HK-2 (cell line): Measurements from ENCODE around the gene GRM7.

Experiments
- DNase-seq: peaks from one replicate; pipeline ENCODE4 v3.0.0-alpha.2; 2018; ENCODE audit not compliant: unreplicated experiment

Gene GRM7

DNA sequence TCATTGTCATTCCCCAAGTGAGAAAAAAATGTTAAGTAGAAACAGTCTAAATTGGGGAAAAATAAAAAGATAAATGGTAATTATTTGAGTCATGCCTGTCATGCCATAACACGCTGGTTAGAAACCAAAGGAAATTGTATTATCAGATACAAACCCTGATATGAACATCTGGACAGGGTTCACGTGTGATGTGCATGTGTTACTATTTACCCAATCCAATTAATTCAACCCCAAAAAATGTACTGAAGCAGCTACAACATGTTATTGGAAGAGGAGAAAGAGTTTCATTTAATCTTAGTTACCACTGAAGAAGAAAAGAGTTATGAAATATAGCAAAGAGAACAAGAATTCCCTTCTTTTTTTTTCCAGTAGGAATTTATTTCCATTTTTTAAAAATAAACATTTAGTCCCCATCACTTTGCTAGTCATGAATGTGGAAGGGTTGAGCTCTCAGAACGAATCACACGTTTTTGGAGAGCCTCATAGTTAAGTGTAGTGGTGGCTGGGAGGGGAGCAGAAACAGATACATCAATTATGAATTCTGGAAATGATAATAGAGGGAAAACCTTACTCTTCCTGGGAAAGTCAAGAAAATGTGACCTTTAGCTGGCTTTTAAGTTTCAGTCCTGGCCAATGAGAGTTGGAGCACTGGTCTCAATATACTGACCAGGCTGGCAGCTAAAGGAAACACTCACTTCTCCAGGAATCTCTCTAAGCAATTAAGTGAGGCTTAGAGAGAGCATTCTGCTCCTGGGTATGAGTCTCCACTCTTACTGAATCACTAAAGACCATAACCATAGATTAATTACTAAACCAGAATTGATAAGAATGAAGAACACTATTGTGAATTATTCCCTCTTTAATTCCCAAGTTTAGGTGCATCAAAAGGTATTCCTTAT is 796.5 kb downstream of the GRM7 start:
- DNase-seq, result no peak

DNA sequence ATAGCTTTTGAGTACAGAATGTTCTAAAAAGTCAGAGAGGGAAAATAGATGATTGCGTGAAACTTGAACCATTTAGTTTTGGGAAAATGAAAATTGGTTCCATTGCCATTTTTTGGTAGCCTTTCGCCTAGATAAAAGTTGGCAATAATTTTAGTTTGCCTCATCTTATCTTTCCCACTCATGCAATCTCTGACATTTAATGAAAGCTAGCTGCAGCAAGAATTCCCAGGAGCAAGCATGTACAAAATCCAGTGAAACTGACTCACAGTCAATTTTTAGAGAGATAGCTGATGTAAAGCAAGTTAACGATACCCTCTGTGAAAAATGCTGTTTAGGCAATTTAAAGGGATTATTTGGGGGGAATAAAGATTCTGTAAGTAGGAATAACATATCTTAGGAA is 797.4 kb downstream of the GRM7 start:
- DNase-seq, result no peak

DNA sequence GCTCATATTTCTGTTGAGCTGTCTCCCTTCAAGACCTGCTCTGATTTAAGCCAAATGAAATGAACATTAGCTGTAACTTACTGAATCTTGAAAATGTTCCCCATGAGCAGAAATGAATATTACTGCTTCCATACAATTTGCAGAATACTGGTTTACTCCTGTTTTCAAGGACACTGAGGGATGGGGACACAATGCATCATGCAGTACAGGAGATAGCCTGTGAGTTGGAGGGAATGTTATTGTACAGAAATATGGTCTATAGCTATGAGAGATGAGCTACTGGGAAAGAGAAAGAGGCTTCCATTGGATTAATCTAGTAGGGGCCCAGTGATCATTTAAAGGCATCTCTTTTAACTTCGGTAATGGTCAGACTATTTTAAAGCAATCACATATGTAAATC is 798.2 kb downstream of the GRM7 start:
- DNase-seq, result no peak

DNA sequence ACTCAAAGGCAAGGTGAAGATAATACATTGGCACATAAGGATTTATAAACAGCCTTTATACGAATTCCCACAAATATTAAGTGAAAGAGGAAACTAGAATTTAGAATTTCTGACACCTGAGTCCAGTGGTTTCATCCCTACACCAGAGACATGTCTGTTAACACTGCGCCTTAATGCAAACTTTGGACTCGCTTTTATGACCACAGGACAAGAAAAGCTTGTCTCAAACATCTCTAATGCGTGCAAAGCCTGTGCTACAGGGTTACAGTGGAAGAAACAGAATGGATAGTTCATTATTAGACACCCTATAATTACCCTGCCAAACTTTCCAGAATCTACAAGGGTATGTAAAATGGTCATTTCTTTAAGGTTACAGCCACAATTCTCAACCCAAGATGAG is 802.9 kb downstream of the GRM7 start:
- DNase-seq, result no peak

DNA sequence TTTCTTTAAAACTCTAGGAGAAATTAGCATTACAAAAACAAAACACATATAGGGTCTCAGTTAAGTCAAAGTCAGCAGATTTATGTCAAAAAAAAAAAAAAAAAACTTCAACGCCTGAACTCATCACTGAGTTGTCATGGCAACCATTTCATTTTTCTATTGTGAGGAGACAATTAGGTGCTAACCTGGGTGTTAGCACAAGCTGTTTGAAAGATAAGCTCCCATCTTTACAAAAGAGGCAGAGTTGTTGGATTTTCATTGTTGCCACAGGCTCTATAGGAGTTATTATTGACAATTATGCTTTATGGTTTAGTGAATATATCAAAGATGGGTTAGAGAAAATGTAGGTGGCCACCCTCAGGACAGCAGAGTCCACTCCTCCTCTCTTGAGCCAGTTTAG is 806.9 kb downstream of the GRM7 start:
- DNase-seq, result no peak

DNA sequence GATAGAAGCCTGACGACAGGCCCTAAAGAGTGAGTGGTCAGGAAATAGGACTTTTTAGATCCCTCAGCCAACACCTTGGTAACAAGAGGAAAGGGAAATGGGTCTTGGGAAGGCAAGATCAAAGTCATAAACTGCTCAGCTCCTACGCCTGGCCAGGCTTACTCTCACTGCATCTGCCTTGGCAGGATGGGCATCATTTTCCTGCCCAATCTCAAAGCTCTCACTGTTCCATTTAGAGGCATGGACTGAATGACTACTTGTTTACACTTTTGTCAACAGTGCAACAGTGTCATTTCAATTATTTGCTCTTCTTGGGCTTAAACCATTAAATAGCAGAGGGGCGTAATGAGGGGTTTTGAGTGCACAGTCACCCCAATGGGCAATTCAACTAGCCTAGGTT is 808.7 kb downstream of the GRM7 start:
- no peak for DNase-seq

DNA sequence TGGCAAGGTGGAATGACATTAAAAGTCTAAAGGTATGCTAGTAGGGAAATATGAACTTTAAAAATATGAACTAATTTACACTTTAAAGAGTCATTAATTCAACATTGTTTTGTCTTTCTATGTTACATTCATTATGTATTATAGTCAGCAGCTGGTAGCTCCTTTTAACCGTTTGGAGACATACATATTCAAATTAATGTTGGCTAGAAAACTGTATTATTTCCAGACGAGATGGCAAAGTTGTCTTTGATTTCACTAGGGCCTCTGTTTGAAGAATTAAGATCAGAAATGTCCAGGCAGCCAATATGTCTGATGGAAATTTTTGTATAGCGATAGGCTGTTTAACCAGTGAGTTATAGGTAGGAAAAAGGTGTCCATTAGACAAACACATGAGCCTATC is 817.6 kb downstream of the GRM7 start:
- no peak for DNase-seq

DNA sequence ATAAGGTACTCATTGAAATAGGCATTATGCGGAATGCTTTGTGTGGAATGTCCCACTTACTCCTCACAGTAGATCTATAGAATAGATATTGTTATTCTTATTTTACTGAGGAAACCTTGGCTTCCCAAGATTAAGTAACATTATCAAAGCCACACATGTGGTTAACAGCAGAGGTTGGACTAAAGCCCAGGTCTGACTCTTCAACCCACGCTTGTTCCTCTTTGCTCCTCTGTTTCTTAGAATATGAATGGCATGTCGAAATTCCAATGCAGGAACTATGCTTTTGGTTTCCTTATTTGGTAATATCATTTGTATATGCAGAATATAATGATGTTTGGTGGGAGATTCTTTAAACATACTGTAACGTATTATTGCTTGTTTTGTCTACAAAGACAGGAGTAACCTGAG is 821.9 kb downstream of the GRM7 start:
- no peak for DNase-seq

DNA sequence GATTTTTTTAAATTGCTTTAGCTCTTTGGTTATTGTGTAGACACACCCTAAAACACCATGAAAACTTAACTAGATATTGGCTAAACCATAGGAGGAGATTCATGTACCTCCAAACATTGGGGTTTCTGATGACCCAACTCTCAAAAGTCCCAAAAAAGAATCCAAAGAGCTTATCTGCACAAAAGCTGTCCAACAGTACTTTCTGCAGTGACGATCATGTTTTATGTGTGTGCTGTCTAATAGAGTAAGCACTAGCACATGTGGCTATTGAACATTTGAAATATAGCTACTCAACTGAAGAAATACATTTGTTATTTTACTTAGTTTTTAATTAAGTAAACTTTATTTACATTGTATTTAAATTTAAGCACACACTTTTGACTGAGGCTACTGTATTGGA is 822.5 kb downstream of the GRM7 start:
- no peak for DNase-seq

DNA sequence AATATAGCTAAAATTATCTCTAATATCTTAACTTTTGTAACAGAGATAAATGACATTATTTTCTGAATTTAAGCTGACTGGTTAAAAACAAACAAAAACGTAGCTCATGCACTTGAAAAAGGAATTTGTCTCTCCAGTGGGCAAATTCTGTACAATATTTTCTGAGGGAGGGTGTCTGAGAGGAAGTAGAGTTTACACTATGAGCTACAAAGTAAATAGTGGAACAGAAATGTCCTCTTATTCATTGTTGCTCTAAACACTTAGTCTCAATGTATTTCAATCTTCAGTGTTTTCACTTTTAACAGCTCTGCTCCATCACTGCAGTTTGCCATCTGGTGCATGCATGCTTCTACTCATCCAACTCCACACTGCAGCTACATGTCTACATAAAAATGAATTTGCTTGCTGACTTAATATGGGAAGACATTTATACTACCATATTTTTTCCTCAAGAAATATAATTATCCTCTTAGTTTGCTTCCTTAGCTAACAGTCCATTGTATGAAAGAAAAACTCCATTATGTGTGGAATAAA is 823.3 kb downstream of the GRM7 start:
- no peak for DNase-seq

DNA sequence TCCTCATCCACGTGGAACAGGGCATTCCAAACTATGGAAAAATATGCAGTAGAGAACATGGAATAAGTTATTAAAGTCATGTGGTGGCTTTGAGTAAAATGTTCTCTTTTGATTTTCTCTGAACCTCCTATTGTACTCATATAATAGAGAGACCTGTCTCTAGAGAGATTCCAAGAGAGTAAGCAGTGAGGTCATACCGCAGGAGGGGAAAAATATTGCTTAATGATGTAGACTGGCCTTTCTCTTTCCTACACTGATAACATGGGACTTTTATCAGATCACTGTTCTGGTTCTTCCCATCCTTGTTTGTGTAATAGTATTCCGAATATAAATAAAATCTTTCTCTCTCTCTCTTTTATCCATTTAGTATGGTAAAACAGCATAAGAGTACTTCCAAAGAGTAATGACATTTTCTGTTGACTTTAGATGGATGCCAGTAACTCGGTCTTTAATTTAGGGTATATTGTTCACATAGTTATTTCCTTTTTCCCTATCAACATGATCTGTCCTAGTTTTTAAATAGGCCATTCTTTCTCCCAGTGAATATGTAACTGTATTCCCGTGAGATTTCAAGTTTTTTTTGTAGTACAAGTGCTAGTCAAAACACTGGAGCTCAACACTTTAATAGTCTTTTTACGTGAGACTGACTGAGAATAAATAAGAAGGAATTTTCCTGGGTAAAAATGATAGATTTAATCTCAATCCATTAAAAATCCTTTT is 826.7 kb downstream of the GRM7 start:
- no peak for DNase-seq

DNA sequence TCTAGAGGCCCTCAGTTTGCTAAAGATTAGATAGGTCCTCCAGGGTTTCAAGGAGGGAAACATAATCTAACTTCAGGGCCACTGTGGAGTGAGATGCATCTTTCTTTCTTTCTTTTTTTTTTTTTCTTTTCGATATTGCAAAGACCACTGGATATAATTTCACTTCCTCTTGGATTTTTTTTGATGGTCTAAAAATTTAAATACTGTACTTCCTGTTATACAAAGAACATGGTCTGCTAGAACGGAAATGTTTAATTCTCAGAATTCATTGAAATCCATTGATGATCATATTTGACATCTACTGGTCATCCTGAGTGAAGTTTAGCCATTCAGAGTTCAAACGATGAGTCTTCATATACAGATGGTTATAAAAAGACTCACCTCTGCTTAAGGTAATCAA is 832.0 kb downstream of the GRM7 start:
- no peak for DNase-seq

DNA sequence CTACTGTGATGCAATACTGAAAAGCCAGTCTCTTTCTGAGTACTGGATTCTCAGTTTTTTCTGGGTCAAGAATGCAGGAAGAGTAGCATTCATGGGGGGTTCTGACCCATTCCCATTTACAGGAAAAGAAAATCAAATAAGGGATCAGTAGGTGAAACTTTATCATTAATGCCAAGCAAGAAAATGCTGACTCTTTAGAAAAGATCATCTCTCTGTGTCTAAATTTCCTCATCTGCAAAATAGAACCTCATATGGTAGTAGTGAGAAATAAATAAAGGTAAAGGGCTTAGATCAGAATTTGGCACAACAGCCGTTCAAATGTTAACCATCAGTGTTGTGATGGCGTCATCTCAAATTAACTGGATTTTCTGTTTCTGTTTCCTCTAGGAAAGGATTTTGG is 833.1 kb downstream of the GRM7 start:
- DNase-seq, result no peak

DNA sequence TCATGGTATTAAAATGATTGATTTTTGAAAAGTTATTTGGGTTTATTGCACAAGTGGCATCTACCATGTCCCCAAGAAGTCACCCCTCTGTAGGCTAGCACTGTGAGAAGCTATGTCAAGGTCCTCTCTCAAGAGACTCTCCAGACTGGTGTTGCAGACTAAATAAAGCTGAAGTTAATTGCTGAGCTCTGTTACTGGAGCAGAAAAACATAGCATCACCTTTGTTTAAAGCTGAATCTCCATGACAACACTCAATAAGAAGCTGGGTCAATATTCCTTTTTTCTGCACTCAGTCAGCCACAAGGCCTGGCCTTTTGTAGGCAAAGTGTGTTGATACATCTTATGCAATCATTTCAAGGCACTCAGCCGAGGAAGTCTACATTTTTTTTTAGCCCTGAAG is 834.1 kb downstream of the GRM7 start:
- DNase-seq, result no peak

DNA sequence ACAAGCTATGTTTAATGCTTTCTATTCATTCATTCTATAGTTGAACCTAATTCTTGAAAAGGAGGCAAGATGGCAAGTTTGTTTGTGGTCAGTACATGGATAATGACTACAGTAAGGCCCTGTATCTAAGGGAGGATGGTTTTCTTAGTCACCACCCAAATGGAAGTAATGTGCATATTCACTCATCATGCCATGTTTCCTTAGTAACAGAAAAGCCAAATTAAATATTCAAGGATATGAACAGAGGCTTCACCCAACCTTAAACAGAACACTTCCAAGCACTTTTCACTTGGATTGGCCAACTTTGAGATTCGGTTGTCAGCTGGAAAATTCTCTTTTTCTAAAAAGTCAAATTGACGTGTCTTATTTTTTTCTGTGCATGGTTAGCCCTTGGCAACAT is 835.4 kb downstream of the GRM7 start:
- no peak for DNase-seq

DNA sequence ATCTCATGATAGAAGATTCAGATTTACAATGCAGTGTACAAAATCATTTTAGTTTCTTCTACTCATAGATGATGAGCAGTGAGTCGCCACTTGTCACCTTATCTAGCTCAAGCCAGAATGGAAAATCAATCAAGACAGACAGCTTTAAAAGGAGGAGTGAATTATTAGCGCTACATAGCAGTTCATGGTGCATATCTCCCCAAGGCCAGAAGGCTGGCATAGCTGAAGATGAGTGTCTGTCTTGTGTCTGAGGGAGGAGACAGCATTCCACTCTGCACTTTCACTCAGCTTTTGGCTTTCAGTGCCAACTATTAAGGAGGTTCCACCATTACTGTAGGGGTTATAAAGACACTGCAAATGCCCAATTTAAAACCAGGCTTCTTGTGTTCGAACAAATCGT is 836.6 kb downstream of the GRM7 start:
- DNase-seq, result no peak

DNA sequence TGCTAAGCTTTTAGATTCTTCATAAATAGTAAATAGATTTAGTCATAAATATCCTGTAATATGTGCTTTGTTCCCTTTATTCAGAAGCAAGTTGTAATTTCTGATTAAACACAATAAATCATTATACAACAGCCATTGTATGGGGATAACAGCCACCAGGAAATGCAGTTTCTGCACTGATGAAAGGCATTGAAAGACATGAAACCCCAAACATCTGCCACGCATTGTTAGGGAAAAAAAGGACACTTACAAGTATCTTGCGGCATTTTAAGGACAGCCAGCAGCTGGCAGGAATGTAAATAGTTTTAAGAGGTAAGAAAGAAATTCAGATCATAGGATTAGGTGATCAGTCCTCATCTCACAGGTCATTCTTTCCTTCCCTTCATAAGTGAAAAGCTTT is 839.6 kb downstream of the GRM7 start:
- no peak for DNase-seq

DNA sequence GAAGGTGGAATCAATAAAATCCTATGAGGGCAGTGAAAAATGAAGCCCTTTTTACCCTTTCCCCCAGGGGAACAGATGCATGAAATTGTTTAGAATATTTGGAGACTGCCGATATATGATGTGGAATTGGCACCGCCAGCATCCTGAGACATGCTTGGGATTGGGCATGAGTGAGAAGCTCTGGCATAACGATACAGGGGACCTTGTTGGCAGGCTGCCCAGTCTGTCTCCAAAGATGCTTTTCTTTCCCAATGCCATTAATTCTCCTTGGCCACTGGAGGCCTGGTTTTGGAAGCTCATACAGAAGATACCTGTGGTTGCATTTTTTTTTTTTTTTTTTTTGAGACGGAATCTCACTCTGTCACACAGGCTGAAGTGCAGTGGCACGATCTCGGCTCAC is 840.1 kb downstream of the GRM7 start:
- no peak for DNase-seq

DNA sequence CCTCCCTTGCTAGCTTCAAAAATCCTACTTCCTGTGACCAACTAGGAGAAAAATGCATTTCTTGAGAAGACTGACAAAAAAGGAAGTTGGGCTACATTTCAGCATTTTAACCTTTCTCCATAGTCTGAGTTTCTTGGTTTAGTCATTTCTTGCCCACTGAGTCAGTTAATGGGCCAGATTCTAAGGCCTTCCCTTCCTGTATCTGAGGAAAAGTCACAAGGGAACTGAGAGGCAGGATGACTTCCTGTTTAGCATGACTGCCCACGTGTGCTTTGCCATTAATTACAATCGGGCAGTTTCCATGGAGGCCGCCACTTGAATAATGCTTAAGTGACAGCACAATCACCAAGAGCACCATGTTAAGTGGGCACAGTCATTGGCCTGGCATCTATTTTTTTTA is 846.3 kb downstream of the GRM7 start:
- peak; percentile 24 for DNase-seq

DNA sequence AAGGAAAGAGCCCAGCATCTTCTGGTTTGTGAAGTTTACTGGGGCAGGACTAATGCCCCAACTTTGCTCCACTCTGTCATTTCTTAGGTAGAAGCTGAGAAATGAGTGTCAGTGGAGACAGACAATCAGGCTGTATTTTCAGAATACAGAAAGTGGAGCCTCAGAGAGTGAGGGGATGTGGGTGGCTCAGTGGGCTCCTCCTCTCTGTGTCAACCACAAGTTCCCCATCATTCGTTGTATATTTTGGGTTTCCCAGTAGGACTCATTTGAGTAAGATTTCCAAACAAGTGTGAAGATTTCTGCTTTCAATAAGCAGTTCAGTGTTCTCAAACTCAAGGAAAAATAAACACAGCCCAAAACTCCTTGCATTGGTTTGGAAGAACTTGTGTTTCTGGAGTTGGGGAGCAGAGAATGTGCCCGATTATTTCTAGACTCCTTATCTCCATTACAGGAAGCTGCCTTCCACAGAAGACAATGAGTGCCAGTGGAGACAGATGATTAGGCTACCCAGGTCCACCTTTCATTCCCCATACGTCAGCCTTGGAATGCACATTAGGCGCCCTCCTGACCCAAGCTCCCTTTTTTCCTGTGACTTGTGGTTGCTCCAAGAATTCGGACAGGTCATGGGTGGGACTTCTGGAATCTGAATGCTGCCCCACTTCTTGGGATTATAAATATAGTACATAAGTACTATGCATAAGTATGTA is 848.6 kb downstream of the GRM7 start:
- DNase-seq, result no peak

DNA sequence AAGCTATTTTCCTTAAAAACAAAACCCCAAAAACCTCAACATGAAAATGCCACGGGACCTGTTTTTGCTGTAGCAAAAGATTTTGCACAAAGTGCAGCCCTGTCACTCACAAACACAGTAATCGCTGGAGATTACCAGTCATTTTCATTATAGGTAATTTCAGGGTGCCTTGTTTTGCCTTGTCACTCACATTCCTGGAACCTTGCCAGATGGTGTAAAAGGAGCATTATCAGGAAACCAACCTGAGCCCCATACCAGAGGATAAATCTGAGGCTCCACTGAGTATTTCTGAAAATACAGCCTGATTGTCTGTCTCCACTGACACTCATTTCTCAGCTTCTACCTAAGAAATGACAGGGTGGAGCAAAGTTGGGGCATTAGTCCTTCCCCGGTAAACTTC is 849.4 kb downstream of the GRM7 start:
- no peak for DNase-seq

DNA sequence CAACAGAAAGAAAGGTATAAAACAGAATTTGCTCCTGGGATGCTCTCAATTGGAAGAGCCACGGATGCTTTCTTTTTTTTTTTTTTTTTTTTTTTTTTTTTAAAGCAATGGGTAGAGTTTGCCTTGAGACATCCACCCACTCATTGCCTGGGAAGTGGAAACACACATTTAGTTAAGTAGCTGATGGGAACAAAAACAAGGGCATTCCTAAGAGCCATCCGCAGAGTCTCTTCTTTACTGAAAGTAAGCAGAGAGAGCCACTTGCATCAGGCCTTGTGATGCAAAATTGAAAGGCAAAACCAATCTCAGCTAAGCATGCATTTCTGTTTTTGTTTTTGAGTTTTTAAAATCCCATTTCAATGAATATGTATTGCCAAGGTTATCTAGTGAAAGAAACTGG is 852.8 kb downstream of the GRM7 start:
- no peak for DNase-seq
